Activated T-helper 2 cell treated with anti-CD3 and anti-CD28 coated beads, Interferon-gamma antibody, Interleukin-2, Interleukin-4, amounts not matched to agents 10 μg/mL and 5 μg/mL and 100 μg/mL, durations not matched to agents 14 hours and 24 hours and 36 hours (primary cell): ENCODE results near the gene DENND6A. TPM values are rescaled to one million over a fixed set of nuclear protein-coding genes. Genes with fewer than 3 reads are reported as not detected.

Experiments used
- DNase-seq: peaks from one replicate; pipeline ENCODE4 v3.0.0; 2021; ENCODE audit warnings: low spot score
- H3K27ac Mint-ChIP-seq: one replicate; pipeline ENCODE4 v1.8.0; 2021; ENCODE audit warnings: mixed read lengths
- H3K27me3 Mint-ChIP-seq: one replicate; pipeline ENCODE4 v1.8.0; 2021; ENCODE audit warnings: low read depth, mixed read lengths
- H3K36me3 Mint-ChIP-seq: one replicate; pipeline ENCODE4 v1.8.0; 2021; ENCODE audit warnings: low read depth, mixed read lengths
- H3K4me1 Mint-ChIP-seq: one replicate; pipeline ENCODE4 v1.8.0; 2021; ENCODE audit warnings: low read depth, mixed read lengths
- H3K4me3 Mint-ChIP-seq: one replicate; pipeline ENCODE4 v1.8.0; 2021; ENCODE audit warnings: low read depth, mild to moderate bottlenecking, moderate library complexity, mixed read lengths
- H3K9me3 Mint-ChIP-seq: one replicate; pipeline ENCODE4 v1.8.0; 2021; ENCODE audit warnings: mixed read lengths
- intact Hi-C: fragments of 100-400 bp; cut with micrococcal nuclease; formaldehyde crosslinking; loops from one replicate; pipeline ENCODE4 v1.15.1; 2023
- total RNA-seq: library from RNA; stranded (reverse); gene quantifications from 2 replicates; pipeline ENCODE4 v1.2.3, GENCODE V29; 2022

DENND6A gene
- total RNA-seq, 1 donor from 2014 or later = 21.4 TPM

GRCh38 chr3:57605683-57606082, 87.2 kb downstream of the DENND6A start:
- no peak for DNase-seq
- Mint-ChIP-seq H3K4me1 (peaks cover 2% of the 10 kb centered on the region), H3K27me3 (no peaks in the 10 kb centered on the region), H3K27ac (no peak overlapping the region), H3K9me3 (peaks cover 32% of the 10 kb centered on the region), H3K36me3 (peaks cover 65% of the 10 kb centered on the region), H3K4me3 (no peak overlapping the region)
- intact Hi-C loops = no loop called here

GRCh38 chr3:57604971-57605370, 87.9 kb downstream of the DENND6A start:
- H3K9me3 Mint-ChIP-seq = peaks cover 32% of the 10 kb centered on the region
- no peak for DNase-seq
- H3K36me3 Mint-ChIP-seq = peaks cover 58% of the 10 kb centered on the region
- no peaks in the 10 kb centered on the region for H3K27me3 Mint-ChIP-seq
- H3K4me1 Mint-ChIP-seq = peaks cover 2% of the 10 kb centered on the region
- H3K4me3 Mint-ChIP-seq = no peak overlapping the region
- intact Hi-C loops = no loop called here
- H3K27ac Mint-ChIP-seq = no peak overlapping the region

GRCh38 chr3:57600195-57600594, 92.7 kb downstream of the DENND6A start:
- intact Hi-C loops = no loop called here
- peaks cover 5% of the 10 kb centered on the region for H3K9me3 Mint-ChIP-seq
- no peak overlapping the region for H3K27ac Mint-ChIP-seq
- H3K4me3 Mint-ChIP-seq = no peak overlapping the region
- no peak for DNase-seq
- peaks cover 42% of the 10 kb centered on the region for H3K36me3 Mint-ChIP-seq
- peaks cover 17% of the 10 kb centered on the region for H3K4me1 Mint-ChIP-seq
- no peaks in the 10 kb centered on the region for H3K27me3 Mint-ChIP-seq

- peaks cover 47% of the 10 kb centered on the region for H3K36me3 Mint-ChIP-seq
- H3K27ac Mint-ChIP-seq = peak overlapping the region; percentile 100
- DNase-seq = no peak
- H3K4me1 Mint-ChIP-seq = peaks cover 27% of the 10 kb centered on the region
- H3K4me3 Mint-ChIP-seq = peak overlapping the region; percentile 97
- H3K27me3 Mint-ChIP-seq = no peaks in the 10 kb centered on the region
- H3K9me3 Mint-ChIP-seq = no peaks in the 10 kb centered on the region
- intact Hi-C loops = no loop called here
Observed at GRCh38 chr3:57598765-57599360, 94.0 kb downstream of the DENND6A start.

- peaks cover 53% of the 10 kb centered on the region for H3K36me3 Mint-ChIP-seq
- H3K27ac Mint-ChIP-seq = peak within 1 kb of the TSS; percentile 100
- peak; percentile 100 for DNase-seq
- peak within 1 kb of the TSS; percentile 97 for H3K4me3 Mint-ChIP-seq
- H3K27me3 Mint-ChIP-seq = no peaks in the 10 kb centered on the region
- peaks cover 32% of the 10 kb centered on the region for H3K4me1 Mint-ChIP-seq
- intact Hi-C loops = loop anchor here (1.0 kb wide), 4 partner anchors 41 to 368 kb away; partner anchors contain the start of genes PDE12 and SLMAP
- H3K9me3 Mint-ChIP-seq = no peaks in the 10 kb centered on the region
Observed at GRCh38 chr3:57597127-57597923, 95.6 kb downstream of the DENND6A start, which contains the start of gene ARF4. ARF4 (minus strand) TSS chr3:57597344; CDS start chr3:57597140, 204 bp downstream.

GRCh38 chr3:57596495-57597126, 96.3 kb downstream of the DENND6A start:
- Mint-ChIP-seq H3K27me3 (no peaks in the 10 kb centered on the region), H3K36me3 (peaks cover 54% of the 10 kb centered on the region), H3K27ac (peak overlapping the region; percentile 99), H3K4me1 (peaks cover 32% of the 10 kb centered on the region), H3K9me3 (no peaks in the 10 kb centered on the region), H3K4me3 (peak overlapping the region; percentile 97)
- intact Hi-C loops = loop anchor here (1.0 kb wide), 4 partner anchors 40 to 367 kb away; partner anchors contain the start of genes PDE12 and SLMAP
- DNase-seq = peak; percentile 67

GRCh38 chr3:57594576-57594975, 98.3 kb downstream of the DENND6A start:
- no peak overlapping the region for H3K27ac Mint-ChIP-seq

GRCh38 chr3:57594144-57594543, 98.7 kb downstream of the DENND6A start:
- no peak for DNase-seq
- H3K9me3 Mint-ChIP-seq = no peaks in the 10 kb centered on the region
- no peak overlapping the region for H3K27ac Mint-ChIP-seq
- peaks cover 60% of the 10 kb centered on the region for H3K36me3 Mint-ChIP-seq
- no peaks in the 10 kb centered on the region for H3K27me3 Mint-ChIP-seq
- intact Hi-C loops = no loop called here
- H3K4me3 Mint-ChIP-seq = peak overlapping the region; percentile 97
- H3K4me1 Mint-ChIP-seq = peaks cover 29% of the 10 kb centered on the region

More at GRCh38 chr3:57594576-57594975, 98.3 kb downstream of the DENND6A start:
- peaks cover 32% of the 10 kb centered on the region for H3K4me1 Mint-ChIP-seq
- H3K27me3 Mint-ChIP-seq = no peaks in the 10 kb centered on the region
- intact Hi-C loops = no loop called here
- no peak for DNase-seq
- H3K36me3 Mint-ChIP-seq = peaks cover 62% of the 10 kb centered on the region
- H3K9me3 Mint-ChIP-seq = no peaks in the 10 kb centered on the region
- peak overlapping the region; percentile 97 for H3K4me3 Mint-ChIP-seq

- H3K27ac Mint-ChIP-seq = no peak overlapping the region
- intact Hi-C loops = no loop called here
Observed at GRCh38 chr3:57592306-57592705, 100.6 kb downstream of the DENND6A start.

GRCh38 chr3:57587905-57588304, 105.0 kb downstream of the DENND6A start:
- H3K4me3 Mint-ChIP-seq = no peak overlapping the region
- H3K27ac Mint-ChIP-seq = no peak overlapping the region
- H3K36me3 Mint-ChIP-seq = peaks cover 54% of the 10 kb centered on the region
- no peaks in the 10 kb centered on the region for H3K27me3 Mint-ChIP-seq
- intact Hi-C loops = no loop called here
- DNase-seq = no peak
- peaks cover 20% of the 10 kb centered on the region for H3K4me1 Mint-ChIP-seq
- no peaks in the 10 kb centered on the region for H3K9me3 Mint-ChIP-seq

More at GRCh38 chr3:57592306-57592705, 100.6 kb downstream of the DENND6A start:
- Mint-ChIP-seq H3K4me1 (peaks cover 27% of the 10 kb centered on the region), H3K4me3 (no peak overlapping the region), H3K36me3 (peaks cover 58% of the 10 kb centered on the region), H3K27me3 (no peaks in the 10 kb centered on the region), H3K9me3 (no peaks in the 10 kb centered on the region)
- no peak for DNase-seq

- Mint-ChIP-seq H3K4me3 (no peak overlapping the region), H3K4me1 (peaks cover 20% of the 10 kb centered on the region), H3K27me3 (no peaks in the 10 kb centered on the region), H3K9me3 (no peaks in the 10 kb centered on the region), H3K27ac (peak overlapping the region; percentile 12), H3K36me3 (peaks cover 49% of the 10 kb centered on the region)
- no peak for DNase-seq
- intact Hi-C loops = no loop called here
Observed at GRCh38 chr3:57586778-57587177, 106.1 kb downstream of the DENND6A start.

GRCh38 chr3:57583544-57583943, 109.3 kb downstream of the DENND6A start:
- DNase-seq = no peak
- no peak overlapping the region for H3K4me3 Mint-ChIP-seq
- H3K4me1 Mint-ChIP-seq = peaks cover 17% of the 10 kb centered on the region
- no peak overlapping the region for H3K27ac Mint-ChIP-seq
- intact Hi-C loops = no loop called here
- H3K27me3 Mint-ChIP-seq = no peaks in the 10 kb centered on the region
- peaks cover 57% of the 10 kb centered on the region for H3K36me3 Mint-ChIP-seq
- H3K9me3 Mint-ChIP-seq = no peaks in the 10 kb centered on the region
